ENCODE data around the gene CGB1. TPM values are rescaled to one million over a fixed set of nuclear protein-coding genes. Genes with fewer than 3 reads are reported as not detected.

The CGB1 gene
- total RNA-seq, 1 experiment from 2014 or later = not detected

DNA sequence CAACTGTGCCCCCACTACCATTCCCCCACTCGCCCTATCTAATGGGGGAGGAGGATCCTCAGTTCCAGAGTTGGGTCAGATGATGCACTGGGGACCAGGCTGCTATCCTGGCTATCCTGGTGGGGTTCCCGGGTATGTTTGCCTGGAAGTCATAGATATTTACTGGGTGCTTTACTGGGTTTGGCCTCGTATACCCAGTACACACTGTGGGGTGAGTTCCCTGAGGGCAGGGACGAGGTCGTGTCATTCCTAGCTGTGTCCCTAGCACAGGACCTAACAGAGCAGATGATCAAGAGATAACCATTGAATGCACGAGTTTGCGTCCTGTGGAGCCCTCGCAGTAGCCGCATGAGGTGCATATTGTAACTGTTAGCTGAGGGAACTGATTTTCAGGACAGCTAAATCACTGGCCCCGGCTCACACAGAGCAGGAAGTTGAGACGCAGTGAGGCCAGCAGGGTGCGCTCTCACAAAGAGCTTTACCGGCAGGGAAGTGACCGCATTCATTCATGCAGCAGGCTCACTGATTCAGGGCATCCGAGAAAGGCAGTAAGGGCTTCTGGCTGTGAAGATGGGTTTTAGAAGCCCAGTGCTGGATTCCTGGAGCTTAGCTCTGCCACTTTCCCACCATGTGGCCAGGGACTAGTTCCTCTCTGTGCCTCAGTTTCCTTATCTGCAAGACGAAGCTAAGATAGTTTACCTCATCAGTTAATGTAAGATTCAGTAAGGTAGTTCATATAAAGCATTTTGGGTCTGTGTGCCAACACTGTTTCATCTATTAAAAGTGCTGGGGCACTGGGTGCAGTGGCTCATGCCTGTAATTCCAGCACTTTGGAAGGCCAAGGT lies 37.0 kb downstream of the CGB1 start:
- peaks cover 60% of the 10 kb centered on the region for H3K36me3 Mint-ChIP-seq (ENCODE audit: insufficient read depth, unreplicated experiment)
- Histone ChIP-seq H3K4me1 (no peaks in the 10 kb centered on the region), H3K27me3 (replicated peaks; ENCODE audit: control insufficient read depth, insufficient read depth, low read length) (no peaks in the 10 kb centered on the region), H3K4me3 (ENCODE audit: low read depth, low read length) (no peak overlapping the region), H3K9me3 (no peaks in the 10 kb centered on the region), H3K36me3 (ENCODE audit: control insufficient read depth, insufficient read depth, low read length) (no peaks in the 10 kb centered on the region; the same call in 1 of the 2 replicates)
- no peaks in the 10 kb centered on the region for H3K9me3 Mint-ChIP-seq (ENCODE audit: unreplicated experiment)
- intact Hi-C loops (cut with micrococcal nuclease; ENCODE audit: unreplicated experiment) = loop anchor here (2.0 to 10.0 kb wide), 2 partner anchors 19 to 225 kb away; no protein-coding TSS in a partner anchor
- H3K4me1 Mint-ChIP-seq (ENCODE audit: low read depth, unreplicated experiment) = peaks cover 8% of the 10 kb centered on the region
- peak; percentile 59 to 76 for DNase-seq
- no TSS peak for BruUV-seq (replicated peaks)
- POLR2A ChIA-PET = interaction anchor here (0.5 to 0.9 kb wide), 3 partner anchors 8 to 40 kb away, joined by 3 read pairs; no protein-coding TSS in a partner anchor
- no peaks in the 10 kb centered on the region for H3K27me3 Mint-ChIP-seq (ENCODE audit: insufficient read depth, unreplicated experiment)
- no peak overlapping the region for H3K4me3 Mint-ChIP-seq (ENCODE audit: unreplicated experiment)
- H3K27ac Mint-ChIP-seq (ENCODE audit: unreplicated experiment) = no peak overlapping the region
- TF ChIP-seq, protein P1, sequence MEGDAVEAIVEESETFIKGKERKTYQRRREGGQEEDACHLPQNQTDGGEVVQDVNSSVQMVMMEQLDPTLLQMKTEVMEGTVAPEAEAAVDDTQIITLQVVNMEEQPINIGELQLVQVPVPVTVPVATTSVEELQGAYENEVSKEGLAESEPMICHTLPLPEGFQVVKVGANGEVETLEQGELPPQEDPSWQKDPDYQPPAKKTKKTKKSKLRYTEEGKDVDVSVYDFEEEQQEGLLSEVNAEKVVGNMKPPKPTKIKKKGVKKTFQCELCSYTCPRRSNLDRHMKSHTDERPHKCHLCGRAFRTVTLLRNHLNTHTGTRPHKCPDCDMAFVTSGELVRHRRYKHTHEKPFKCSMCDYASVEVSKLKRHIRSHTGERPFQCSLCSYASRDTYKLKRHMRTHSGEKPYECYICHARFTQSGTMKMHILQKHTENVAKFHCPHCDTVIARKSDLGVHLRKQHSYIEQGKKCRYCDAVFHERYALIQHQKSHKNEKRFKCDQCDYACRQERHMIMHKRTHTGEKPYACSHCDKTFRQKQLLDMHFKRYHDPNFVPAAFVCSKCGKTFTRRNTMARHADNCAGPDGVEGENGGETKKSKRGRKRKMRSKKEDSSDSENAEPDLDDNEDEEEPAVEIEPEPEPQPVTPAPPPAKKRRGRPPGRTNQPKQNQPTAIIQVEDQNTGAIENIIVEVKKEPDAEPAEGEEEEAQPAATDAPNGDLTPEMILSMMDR (IDR thresholded peaks at IDR 0.05; ENCODE audit: insufficient read depth in 1 of 2, low read depth in 1 of 2, low read length in 1 of 2, severe bottlenecking in 1 of 2, unreplicated experiment in 1 of 2) = peak; percentile 70 to 75
- CTCF ChIA-PET = interaction anchor here (0.5 to 1.5 kb wide), 16 partner anchors 10 to 411 kb away, joined by 3 to 16 read pairs (median 5); partner anchors contain the start of gene CGB7

DNA sequence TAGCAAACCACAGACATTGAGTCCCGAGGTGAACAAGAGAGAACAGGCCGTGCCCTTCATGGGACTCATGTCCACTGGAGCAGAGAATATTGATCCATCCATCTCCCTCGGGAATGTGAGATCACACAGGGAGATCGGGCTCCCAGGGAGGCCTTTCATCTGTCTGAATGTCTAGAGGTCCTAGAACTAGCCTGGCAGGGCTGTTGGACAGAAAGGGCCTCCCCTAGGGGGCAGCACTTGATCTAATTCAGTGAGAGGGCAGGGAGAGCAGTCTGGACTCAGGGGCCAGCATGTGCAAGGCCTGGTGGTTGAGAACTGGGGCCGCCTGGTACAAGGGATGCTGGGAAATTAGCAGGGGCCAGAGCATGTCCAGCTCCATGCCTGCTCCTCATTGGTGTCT lies 38.7 kb downstream of the CGB1 start:
- ChIA-PET POLR2A (no interaction called here), CTCF (interaction anchor here (0.5 to 1.8 kb wide), 6 partner anchors 20 to 548 kb away, joined by 3 to 5 read pairs (median 4); partner anchors contain the start of gene NTF4)
- H3K9me3 Mint-ChIP-seq (ENCODE audit: unreplicated experiment) = no peaks in the 10 kb centered on the region
- DNase-seq = peak; percentile 79
- Histone ChIP-seq H3K4me3 (ENCODE audit: low read depth, low read length) (no peak overlapping the region), H3K9me3 (no peaks in the 10 kb centered on the region), H3K36me3 (ENCODE audit: control insufficient read depth, insufficient read depth, low read length) (no peaks in the 10 kb centered on the region; the same call in 1 of the 2 replicates), H3K27me3 (replicated peaks; ENCODE audit: control insufficient read depth, insufficient read depth, low read length) (no peaks in the 10 kb centered on the region), H3K4me1 (no peaks in the 10 kb centered on the region)
- TF ChIP-seq, protein P1 (IDR thresholded peaks at IDR 0.05; ENCODE audit: insufficient read depth in 1 of 2, low read depth in 1 of 2, low read length in 1 of 2, severe bottlenecking in 1 of 2, unreplicated experiment in 1 of 2) = peak; percentile 48 to 52
- no peak overlapping the region for H3K4me3 Mint-ChIP-seq (ENCODE audit: unreplicated experiment)
- BruUV-seq (replicated peaks) = no TSS peak
- H3K4me1 Mint-ChIP-seq (ENCODE audit: low read depth, unreplicated experiment) = peaks cover 9% of the 10 kb centered on the region
- no peak overlapping the region for H3K27ac Mint-ChIP-seq (ENCODE audit: unreplicated experiment)
- peaks cover 57% of the 10 kb centered on the region for H3K36me3 Mint-ChIP-seq (ENCODE audit: insufficient read depth, unreplicated experiment)
- no peaks in the 10 kb centered on the region for H3K27me3 Mint-ChIP-seq (ENCODE audit: insufficient read depth, unreplicated experiment)
- intact Hi-C loops (cut with micrococcal nuclease; ENCODE audit: unreplicated experiment) = loop anchor here (2.0 to 10.0 kb wide), 2 partner anchors 21 to 227 kb away; no protein-coding TSS in a partner anchor

DNA sequence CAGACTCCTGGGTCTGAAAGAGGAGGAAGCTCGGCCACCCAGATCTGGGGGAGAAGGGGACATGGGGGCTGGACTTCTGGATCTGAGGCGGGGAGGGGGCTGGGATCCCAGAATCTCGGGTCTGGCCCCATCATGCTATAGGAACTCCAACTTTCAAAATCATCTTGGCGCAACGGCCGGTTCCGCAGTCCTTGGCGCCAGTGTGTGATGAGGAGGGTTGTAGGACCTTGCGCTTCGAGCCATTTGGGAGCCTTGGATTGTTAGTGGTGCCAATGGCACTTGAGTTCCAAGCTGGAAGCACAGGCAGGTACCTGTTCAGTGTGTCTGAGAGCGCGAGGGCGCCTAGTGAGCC lies 42.7 kb downstream of the CGB1 start:
- peak overlapping the region; percentile 99 for H3K4me3 Mint-ChIP-seq (ENCODE audit: unreplicated experiment)
- POLR2A ChIA-PET = interaction anchor here (0.6 to 2.5 kb wide), 14 partner anchors 10 to 458 kb away, joined by 3 to 16 read pairs (median 8); partner anchors contain the start of genes FTL, NTF4, PIH1D1 and PPP1R15A
- CTCF ChIA-PET = interaction anchor here (0.8 to 2.9 kb wide), 31 partner anchors 11 to 482 kb away, joined by 3 to 51 read pairs (median 7); partner anchors contain the start of genes ALDH16A1, BAX, CGB7 and DHDH
- H3K36me3 ChIP-seq (ENCODE audit: control insufficient read depth, insufficient read depth, low read length) = no peaks in the 10 kb centered on the region; the same call in 1 of the 2 replicates
- peaks cover 20% of the 10 kb centered on the region for H3K4me1 Mint-ChIP-seq (ENCODE audit: low read depth, unreplicated experiment)
- no peaks in the 10 kb centered on the region for H3K9me3 Mint-ChIP-seq (ENCODE audit: unreplicated experiment)
- H3K27me3 ChIP-seq (replicated peaks; ENCODE audit: control insufficient read depth, insufficient read depth, low read length) = no peaks in the 10 kb centered on the region
- H3K4me3 ChIP-seq (ENCODE audit: low read depth, low read length) = peak overlapping the region; percentile 74
- H3K27ac Mint-ChIP-seq (ENCODE audit: unreplicated experiment) = peak overlapping the region; percentile 97
- DNase-seq = no peak
- H3K4me1 ChIP-seq = peaks cover 13% of the 10 kb centered on the region; the same call in 1 of the 2 replicates
- peaks cover 61% of the 10 kb centered on the region for H3K36me3 Mint-ChIP-seq (ENCODE audit: insufficient read depth, unreplicated experiment)
- TF ChIP-seq, protein P1 (IDR thresholded peaks at IDR 0.05; ENCODE audit: insufficient read depth in 1 of 2, low read depth in 1 of 2, low read length in 1 of 2, severe bottlenecking in 1 of 2, unreplicated experiment in 1 of 2) = no peak
- BruUV-seq (replicated peaks) = TSS peak; percentile 64
- no peaks in the 10 kb centered on the region for H3K9me3 ChIP-seq
- no peaks in the 10 kb centered on the region for H3K27me3 Mint-ChIP-seq (ENCODE audit: insufficient read depth, unreplicated experiment)
- intact Hi-C loops (cut with micrococcal nuclease; ENCODE audit: unreplicated experiment) = loop anchor here (5.0 to 10.0 kb wide), 2 partner anchors 78 to 231 kb away; partner anchors contain the start of gene KCNA7

Measured in Caco-2 (cell line).